H1 (cell line): ENCODE measurements around the gene DAB2IP. TPM values are rescaled to one million over a fixed set of nuclear protein-coding genes. Genes with fewer than 3 reads are reported as not detected.

Source experiments
- CTCF ChIA-PET: fragments of 300-600 bp; sonication (Branson Sonifier 250); formaldehyde crosslinking; loops from one replicate; lab custom pipeline; 2021; ENCODE audit not compliant: partially characterized antibody; lab: Charles Lee
- POLR2A ChIA-PET: fragments of 300-600 bp; sonication (Branson Sonifier 250); formaldehyde crosslinking; loops from one replicate; lab custom pipeline; 2021; ENCODE audit warnings: inconsistent platforms; ENCODE audit not compliant: partially characterized antibody; lab: Charles Lee
- DNase-seq, 2 experiments: peaks; one replicate each; pipeline versions ENCODE4 v3.0.0 to v3.0.0-alpha.2; 2010 to 2022; ENCODE audit warnings: low spot score in 2 of 2, low read depth in 1 of 2, mixed read lengths in 1 of 2
- FAIRE-seq: peaks from 2 replicates; lab custom pipeline; 2011; peaks lifted over from hg19 to GRCh38; lab: Jason Lieb, UNC
- H2AFZ ChIP-seq: 2 replicates; pipeline ENCODE4 v1.8.1; 2012; ENCODE audit warnings: low read length, inconsistent platforms
- H2AK5ac ChIP-seq: 2 replicates; pipeline ENCODE4 v1.6.1; 2013; ENCODE audit warnings: low read depth, low read length
- H2BK120ac ChIP-seq: replicated peaks from 2 replicates; pipeline ENCODE3; 2013; ENCODE audit warnings: low read depth, low read length, inconsistent platforms
- H2BK12ac ChIP-seq: 2 replicates; pipeline ENCODE4 v1.6.1; 2013; ENCODE audit warnings: low read depth, low read length
- H2BK15ac ChIP-seq: 2 replicates; pipeline ENCODE4 v1.6.1; 2013; ENCODE audit warnings: low read length
- H2BK20ac ChIP-seq: 2 replicates; pipeline ENCODE4 v1.6.1; 2013; ENCODE audit warnings: low read length
- H2BK5ac ChIP-seq: 2 replicates; pipeline ENCODE4 v1.6.1; 2013; ENCODE audit warnings: low read depth, low read length
- H3K14ac ChIP-seq: 2 replicates; pipeline ENCODE4 v1.6.1; 2013; ENCODE audit warnings: inconsistent platforms; ENCODE audit not compliant: insufficient read length
- H3K18ac ChIP-seq: 2 replicates; pipeline ENCODE4 v1.6.1; 2013; ENCODE audit warnings: low read length; ENCODE audit errors: extremely low read depth
- H3K23ac ChIP-seq: 2 replicates; pipeline ENCODE4 v1.6.1; 2013; ENCODE audit warnings: inconsistent platforms; ENCODE audit not compliant: insufficient read length
- H3K23me2 ChIP-seq: 2 replicates; pipeline ENCODE4 v1.6.1; 2013; ENCODE audit warnings: low read depth, low read length
- H3K27ac ChIP-seq: 2 replicates; pipeline ENCODE4 v1.6.1; 2011; ENCODE audit warnings: low read depth, low read length, inconsistent platforms
- H3K27me3 ChIP-seq, 4 experiments: replicated peaks in 1 of 4; 1 replicate in 1 of 4; 2 replicates in 3 of 4; pipeline versions ENCODE4 v1.6.1 to v1.8.1; 2011 to 2013; ENCODE audit warnings: low read length in 3 of 4, mild to moderate bottlenecking in 3 of 4, inconsistent platforms in 2 of 4, mixed read lengths in 2 of 4, moderate library complexity in 1 of 4; ENCODE audit not compliant: control insufficient read depth in 3 of 4, insufficient read depth in 3 of 4; ENCODE audit errors: extremely low read depth in 1 of 4
- H3K36me3 ChIP-seq, 4 experiments: 2 replicates each; pipeline versions ENCODE4 v1.6.1 to v1.8.1; 2011 to 2013; ENCODE audit warnings: mild to moderate bottlenecking in 4 of 4, low read length in 3 of 4, moderate library complexity in 2 of 4, control low read depth in 1 of 4, inconsistent platforms in 1 of 4; ENCODE audit not compliant: insufficient read depth in 4 of 4, control insufficient read depth in 2 of 4
- H3K4ac ChIP-seq: replicated peaks from 2 replicates; pipeline ENCODE3; 2013; ENCODE audit warnings: low read length, low read depth, mixed read lengths, inconsistent platforms; ENCODE audit not compliant: insufficient read length
- H3K4me1 ChIP-seq, 4 experiments: replicated peaks in 1 of 4; 1 replicate in 1 of 4; 2 replicates in 3 of 4; pipeline versions ENCODE4 v1.6.1 to v1.8.1; 2011 to 2013; ENCODE audit warnings: low read length in 3 of 4, inconsistent platforms in 2 of 4, mixed read lengths in 1 of 4; ENCODE audit not compliant: insufficient read depth in 4 of 4, control insufficient read depth in 3 of 4
- H3K4me2 ChIP-seq, 2 experiments: 2 replicates each; pipeline versions ENCODE4 v1.6.1 to v1.8.1; 2011 to 2013; ENCODE audit warnings: low read depth in 2 of 2, low read length in 2 of 2, control low read depth in 1 of 2, inconsistent platforms in 1 of 2, mild to moderate bottlenecking in 1 of 2; ENCODE audit not compliant: insufficient read depth in 1 of 2
- H3K4me3 ChIP-seq, 4 experiments: fragments of 200-600, 300-600 bp in 1 of 4; sonication (generic), shearing (Covaris generic), sonication (Bioruptor Twin) in 1 of 4; 2 replicates each; pipeline versions ENCODE4 v1.5.1 to v1.8.1; 2011 to 2016; ENCODE audit warnings: low read length in 4 of 4, low read depth in 3 of 4, control low read depth in 2 of 4, inconsistent platforms in 2 of 4, mild to moderate bottlenecking in 2 of 4, mixed read lengths in 1 of 4, moderate library complexity in 1 of 4; ENCODE audit not compliant: insufficient read depth in 2 of 4; ENCODE audit errors: extremely low read depth in 1 of 4
- H3K56ac ChIP-seq: replicated peaks from 2 replicates; pipeline ENCODE3; 2013; ENCODE audit warnings: low read depth, mild to moderate bottlenecking, mixed read lengths, low read length, inconsistent platforms; ENCODE audit not compliant: insufficient read length
- H3K79me1 ChIP-seq: 2 replicates; pipeline ENCODE4 v1.6.1; 2013; ENCODE audit warnings: low read depth, low read length, control low read depth
- H3K79me2 ChIP-seq, 2 experiments: 2 replicates each; pipeline versions ENCODE4 v1.6.1 to v1.8.1; 2012 to 2013; ENCODE audit warnings: low read length in 2 of 2, mild to moderate bottlenecking in 2 of 2, inconsistent platforms in 1 of 2; ENCODE audit not compliant: insufficient read depth in 2 of 2, control insufficient read depth in 1 of 2
- H3K9ac ChIP-seq, 4 experiments: replicated peaks in 1 of 4; 1 replicate in 1 of 4; 2 replicates in 3 of 4; pipeline versions ENCODE4 v1.6.1 to v1.8.1; 2011 to 2013; ENCODE audit warnings: low read depth in 3 of 4, low read length in 3 of 4, control low read depth in 2 of 4, mild to moderate bottlenecking in 2 of 4, moderate library complexity in 2 of 4, inconsistent platforms in 1 of 4; ENCODE audit errors: extremely low read depth in 1 of 4
- H3K9me3 ChIP-seq, 2 experiments: 2 replicates each; pipeline versions ENCODE4 v1.6.1 to v1.8.1; 2012 to 2013; ENCODE audit warnings: mild to moderate bottlenecking in 2 of 2, moderate library complexity in 2 of 2, control low read depth in 1 of 2, inconsistent platforms in 1 of 2, low read depth in 1 of 2, low read length in 1 of 2, mixed read lengths in 1 of 2; ENCODE audit not compliant: insufficient read depth in 2 of 2
- H4K20me1 ChIP-seq, 2 experiments: replicated peaks in 1 of 2; 2 replicates each; pipeline versions ENCODE3 to v1.8.1; 2011 to 2013; ENCODE audit warnings: inconsistent platforms in 2 of 2, low read length in 2 of 2, mild to moderate bottlenecking in 1 of 2; ENCODE audit not compliant: insufficient read depth in 2 of 2, control insufficient read depth in 1 of 2
- H4K5ac ChIP-seq: 2 replicates; pipeline ENCODE4 v1.6.1; 2013; ENCODE audit warnings: low read length, low read depth, mixed read lengths, inconsistent platforms; ENCODE audit not compliant: insufficient read length
- H4K8ac ChIP-seq: 2 replicates; pipeline ENCODE4 v1.8.0; 2013; ENCODE audit warnings: mild to moderate bottlenecking, moderate library complexity, low read length, inconsistent platforms; ENCODE audit not compliant: insufficient read depth; ENCODE audit errors: extremely low read depth
- H4K91ac ChIP-seq: replicated peaks from 2 replicates; pipeline ENCODE3; 2013; ENCODE audit warnings: low read length, mixed read lengths, inconsistent platforms; ENCODE audit not compliant: insufficient read length
- FOSL1 ChIP-seq: IDR thresholded peaks from 2 replicates; pipeline ENCODE4 v1.6.1; 2011; ENCODE audit warnings: mild to moderate bottlenecking, low read depth, low read length, moderate library complexity; ENCODE audit not compliant: insufficient read depth
- POU5F1 ChIP-seq: IDR thresholded peaks from 2 replicates; pipeline ENCODE4 v1.6.1; 2011; ENCODE audit warnings: low read depth, mild to moderate bottlenecking, low read length, moderate library complexity
- SIRT6 ChIP-seq: IDR thresholded peaks from one replicate; pipeline ENCODE4 v1.7.1; 2012; ENCODE audit warnings: low read length, inconsistent platforms
- WGBS, 2 experiments: shearing (Covaris generic) in 1 of 2; methylation state at CpG; one replicate each; pipeline versions ENCODE4 v1.1.6 to v1.1.7; 2013 to 2015; ENCODE audit warnings: low lambda C conversion rate in 2 of 2, mixed read lengths in 2 of 2, inconsistent platforms in 1 of 2, low coverage in 1 of 2, missing lambda C conversion rate in 1 of 2; ENCODE audit not compliant: insufficient replicate concordance in 2 of 2, insufficient coverage in 1 of 2, insufficient read length in 1 of 2; ENCODE audit errors: extremely low coverage in 1 of 2, missing lambda C conversion rate in 1 of 2; 5-methylcytosine and 5-hydroxymethylcytosine counted together
- polyA plus RNA-seq, 7 experiments: library from polyadenylated mRNA; depleted of rRNA in 3 of 7; stranded (reverse) in 5 of 7; unstranded in 2 of 7; fragments of >200 nt in 5 of 7; fragments of 200-250 nt in 2 of 7; gene quantifications; 1 replicate in 5 of 7; 2 replicates in 1 of 7; 4 replicates in 1 of 7; pipeline versions ENCODE4 v1.2.1 to v1.2.3, GENCODE V29; 2011 to 2013; ENCODE audit warnings: missing spikeins in 2 of 7, mixed read lengths in 2 of 7
- total RNA-seq: library from RNA; stranded (reverse); fragmentation: NEBNext Ultra II Directional; extraction: Animal tissue kit (Norgen Biotek cat#: 25700); gene quantifications from 2 replicates; pipeline ENCODE4 v1.2.1, GENCODE V29; 2021

Gene DAB2IP
- total and polyA plus RNA-seq, 2 of the 8 experiments (the other 6 are each of a cell fraction or from before 2014, with no cell fraction given): 19.7 to 39.5 TPM

- no peak overlapping the region for H3K56ac ChIP-seq
- H2BK120ac ChIP-seq: no peak overlapping the region
- H3K9ac ChIP-seq: no peak overlapping the region
- H2BK5ac ChIP-seq: no peak overlapping the region
- H2AK5ac ChIP-seq: no peak overlapping the region
- no peak overlapping the region for H4K8ac ChIP-seq
- H2BK20ac ChIP-seq: no peak overlapping the region
- H3K79me1 ChIP-seq: peaks cover 5% of the 10 kb centered on the region; the same call in 1 of the 2 replicates
- H3K79me2 ChIP-seq: peaks cover 0 to 2% of the 10 kb centered on the region in 2 experiments; a peak in 1 of 4 replicates
- H3K27ac ChIP-seq: no peak overlapping the region
- H4K91ac ChIP-seq: no peak overlapping the region
- no peaks in the 10 kb centered on the region for H3K36me3 ChIP-seq
- no peak overlapping the region for H2BK15ac ChIP-seq
- H3K27me3 ChIP-seq: no peaks in the 10 kb centered on the region
- no peak overlapping the region for H3K4me2 ChIP-seq
- no peak overlapping the region for H3K14ac ChIP-seq
- FAIRE-seq (no peak), DNase-seq (no peak)
- H3K23me2 ChIP-seq: no peaks in the 10 kb centered on the region
- H3K4me3 ChIP-seq: no peak overlapping the region
- ChIA-PET CTCF (interaction anchor here (2.0 kb wide), 1 partner anchor 10 kb away, joined by 6 read pairs; no protein-coding TSS in a partner anchor), POLR2A (no interaction called here)
- peaks cover 2 to 14% (median 4%) of the 10 kb centered on the region in 4 experiments for H3K4me1 ChIP-seq
- no peak overlapping the region for H4K5ac ChIP-seq
- H2BK12ac ChIP-seq: no peak overlapping the region
- 86% methylated on average over 10 of the region's 10 CpGs; no CpG with 5 or more reads in 1 of the 2 experiments for WGBS, 2 experiments
- H3K9me3 ChIP-seq: no peaks in the 10 kb centered on the region
- no peak overlapping the region for H3K4ac ChIP-seq
- no peak overlapping the region for H3K23ac ChIP-seq
- H2AFZ ChIP-seq: no peak overlapping the region
- no peak overlapping the region for H3K18ac ChIP-seq
- H4K20me1 ChIP-seq: peaks cover 3 to 11% of the 10 kb centered on the region in 2 experiments
- TF ChIP-seq FOSL1 (no peak), POU5F1 (no peak), SIRT6 (no peak)
Observed at GRCh38 chr9:121607434-121608167, 43.8 kb upstream of the DAB2IP start.
